Measurements from ENCODE around the gene PCBP3.
"Not testable (repeated sequence)": the region's sequence is repeated elsewhere in the genome, so short reads cannot be mapped to it uniquely, and the experiment has no call there.

Gene PCBP3

GRCh38 chr21:45809421-45809820, 165.9 kb downstream of the PCBP3 start:
- no peak for DNase-seq (ENCODE audit: low read depth in 2 of 2)

GRCh38 chr21:45811136-45811535, 167.6 kb downstream of the PCBP3 start:
- no peak for DNase-seq (ENCODE audit: low read depth in 2 of 2)

GRCh38 chr21:45814210-45814940, 170.8 kb downstream of the PCBP3 start:
- DNase-seq (ENCODE audit: low read depth in 2 of 2), result not testable (repeated sequence)

GRCh38 chr21:45815781-45816180, 172.3 kb downstream of the PCBP3 start:
- not testable (repeated sequence) for DNase-seq (ENCODE audit: low read depth in 2 of 2)

GRCh38 chr21:45816794-45817193, 173.3 kb downstream of the PCBP3 start:
- DNase-seq (ENCODE audit: low read depth in 2 of 2), result no peak

GRCh38 chr21:45817345-45817744, 173.8 kb downstream of the PCBP3 start:
- DNase-seq (ENCODE audit: low read depth in 2 of 2), result no peak

- DNase-seq (ENCODE audit: low read depth in 2 of 2), result no peak
Observed at GRCh38 chr21:45818276-45818903, 174.9 kb downstream of the PCBP3 start.

- DNase-seq (ENCODE audit: low read depth in 2 of 2), result peak; percentile 53 to 69
Observed at GRCh38 chr21:45818904-45819285, 175.4 kb downstream of the PCBP3 start.

- no peak for DNase-seq (ENCODE audit: low read depth in 2 of 2)
Observed at GRCh38 chr21:45819478-45820170, 176.1 kb downstream of the PCBP3 start.

- peak; percentile 43 to 53 for DNase-seq (ENCODE audit: low read depth in 2 of 2)
Observed at GRCh38 chr21:45820171-45821091, 176.9 kb downstream of the PCBP3 start.

GRCh38 chr21:45821315-45821962, 177.9 kb downstream of the PCBP3 start:
- no peak for DNase-seq (ENCODE audit: low read depth in 2 of 2)

- DNase-seq (ENCODE audit: low read depth in 2 of 2), result no peak
Observed at GRCh38 chr21:45821998-45822397, 178.5 kb downstream of the PCBP3 start.

GRCh38 chr21:45822429-45823099, 179.0 kb downstream of the PCBP3 start:
- no peak for DNase-seq (ENCODE audit: low read depth in 2 of 2)

- no peak for DNase-seq (ENCODE audit: low read depth in 2 of 2)
Observed at GRCh38 chr21:45823100-45823681, 179.7 kb downstream of the PCBP3 start.

- no peak for DNase-seq (ENCODE audit: low read depth in 2 of 2)
Observed at GRCh38 chr21:45824546-45825215, 181.2 kb downstream of the PCBP3 start.

GRCh38 chr21:45825219-45825618, 181.7 kb downstream of the PCBP3 start:
- DNase-seq (ENCODE audit: low read depth in 2 of 2), result no peak

- DNase-seq (ENCODE audit: low read depth in 2 of 2), result no peak
Observed at GRCh38 chr21:45826676-45827301, 183.3 kb downstream of the PCBP3 start.

- no peak for DNase-seq (ENCODE audit: low read depth in 2 of 2)
Observed at GRCh38 chr21:45827302-45827692, 183.8 kb downstream of the PCBP3 start.

GRCh38 chr21:45827881-45828579, 184.5 kb downstream of the PCBP3 start:
- no peak for DNase-seq (ENCODE audit: low read depth in 2 of 2)
